HepG2 (cell line): ENCODE results near the gene ABAT. TPM values are rescaled to one million over a fixed set of nuclear protein-coding genes. Genes with fewer than 3 reads are reported as not detected.
A peak's percentile ranks its signal among the peaks of the same experiment; 100 is the strongest.

ENCODE experiments used
- BHLHE40 ChIP-seq: IDR thresholded peaks from 2 replicates; pipeline ENCODE4 v1.6.1; 2011; ENCODE audit warnings: low read length, improper control_type of control experiment
- CHCHD3 ChIP-seq: sonication (generic); formaldehyde crosslinking; IDR thresholded peaks from 2 replicates; pipeline ENCODE4 v1.8.0; 2022; ENCODE audit warnings: mild to moderate bottlenecking, missing genetic modification reagents, moderate library complexity
- FOXP1 ChIP-seq, 2 experiments: fragments of 450-650 bp in 1 of 2; IDR thresholded peaks; 2 replicates each; pipeline ENCODE4 v1.6.1; 2017 to 2018; ENCODE audit warnings: antibody characterized with exemption in 1 of 2
- NCOR1 ChIP-seq: fragments of 200-600 bp; sonication (generic); IDR thresholded peaks from 2 replicates; pipeline ENCODE4 v1.7.0; 2017; ENCODE audit warnings: antibody characterized with exemption, low read length, borderline replicate concordance
- PAXIP1 ChIP-seq: sonication (generic); formaldehyde crosslinking; conservative IDR thresholded peaks from 2 replicates; pipeline ENCODE4 v1.4.0; 2020; ENCODE audit warnings: mild to moderate bottlenecking, missing genetic modification reagents, moderate library complexity
- PRPF4 ChIP-seq: fragments of 200-400 bp; formaldehyde crosslinking; IDR thresholded peaks from 2 replicates; pipeline ENCODE4 v1.6.1; 2016; ENCODE audit warnings: low read length, low read depth; ENCODE audit not compliant: poor library complexity, severe bottlenecking
- RAD21 ChIP-seq: fragments of 450-650 bp; formaldehyde crosslinking; IDR thresholded peaks from 2 replicates; pipeline ENCODE4 v1.5.0; 2020; ENCODE audit warnings: mild to moderate bottlenecking
- SALL1 ChIP-seq: sonication (generic); formaldehyde crosslinking; IDR thresholded peaks from 2 replicates; pipeline ENCODE4 v1.8.0; 2022; ENCODE audit warnings: mild to moderate bottlenecking, missing genetic modification reagents
- SP5 ChIP-seq: IDR thresholded peaks from 2 replicates; pipeline ENCODE4 v1.6.1; 2016; ENCODE audit warnings: low read depth, borderline replicate concordance
- THAP11 ChIP-seq: IDR thresholded peaks from 2 replicates; pipeline ENCODE4 v1.6.1; 2016; ENCODE audit warnings: missing biosample characterization, missing genetic modification reagents
- TRIM24 ChIP-seq: sonication (generic); formaldehyde crosslinking; IDR thresholded peaks from 2 replicates; pipeline ENCODE4 v1.8.0; 2022; ENCODE audit warnings: mild to moderate bottlenecking, missing genetic modification reagents
- ZBTB7A ChIP-seq: sonication (generic); formaldehyde crosslinking; IDR thresholded peaks from 2 replicates; pipeline ENCODE4 v1.8.0; 2022; ENCODE audit warnings: mild to moderate bottlenecking, missing genetic modification reagents
- ZNF646 ChIP-seq: sonication (generic); formaldehyde crosslinking; IDR thresholded peaks from 2 replicates; pipeline ENCODE4 v1.9.0; 2021; ENCODE audit warnings: mild to moderate bottlenecking, missing genetic modification reagents
- ZSCAN5A ChIP-seq: sonication (generic); formaldehyde crosslinking; IDR thresholded peaks from 2 replicates; pipeline ENCODE4 v1.8.0; 2022; ENCODE audit warnings: mild to moderate bottlenecking, missing genetic modification reagents, borderline replicate concordance
- polyA plus RNA-seq, 8 experiments: library from polyadenylated mRNA; depleted of rRNA in 3 of 8; stranded (reverse) in 7 of 8; unstranded in 1 of 8; fragments of >200 nt; fragmentation: Illumina TruSeq in 4 of 8; extraction: Trizol in 4 of 8; gene quantifications; 2 replicates each; pipeline versions ENCODE4 v1.2.1 to v1.2.3, GENCODE V29; 2011 to 2016; ENCODE audit warnings: low read depth in 4 of 8, missing spikeins in 1 of 8, mixed read lengths in 1 of 8; ENCODE audit not compliant: insufficient read depth in 1 of 8
- total RNA-seq, 5 experiments: library from RNA; depleted of rRNA; stranded (reverse); fragments of >200 nt; fragmentation: Illumina TruSeq; extraction: Trizol; gene quantifications; 2 replicates each; pipeline ENCODE4 v1.2.3, GENCODE V29; 2016; ENCODE audit warnings: low read depth in 1 of 5
- TF ChIP-seq, protein P1 (sequence below): sonication (generic); formaldehyde crosslinking; IDR thresholded peaks from 2 replicates; pipeline ENCODE4 v1.5.1; 2020; ENCODE audit warnings: mild to moderate bottlenecking, moderate library complexity, missing genetic modification reagents

Gene ABAT
- total and polyA plus RNA-seq, 2 of the 13 experiments (the other 11 are each of a cell fraction or from before 2014, with no cell fraction given): 47.6 to 97.3 TPM

GRCh38 chr16:8788578-8789172 is 114.3 kb downstream of the ABAT start (continued):
- TF ChIP-seq ZNF646 (CRISPR knock-in tag) (no peak), NCOR1 (peak; percentile 75), FOXP1 (IDR thresholded peaks at IDR 0.05) (no peak), FOXP1 (CRISPR knock-in tag; IDR thresholded peaks at IDR 0.05) (no peak), SALL1 (peak; percentile 10; the same call in 1 of the 2 replicates), SP5 (CRISPR knock-in tag) (no peak), ZSCAN5A (no peak), PAXIP1 (CRISPR knock-in tag) (0 out of 2 replicates have a peak, but pooled peaks have one; percentile 27), RAD21 (no peak), ZBTB7A (no peak), PRPF4 (no peak), BHLHE40 (peak; percentile 23; the same call in 1 of the 2 replicates), TRIM24 (no peak), CHCHD3 (no peak), THAP11 (CRISPR knock-in tag) (no peak)
- TF ChIP-seq, protein P1, sequence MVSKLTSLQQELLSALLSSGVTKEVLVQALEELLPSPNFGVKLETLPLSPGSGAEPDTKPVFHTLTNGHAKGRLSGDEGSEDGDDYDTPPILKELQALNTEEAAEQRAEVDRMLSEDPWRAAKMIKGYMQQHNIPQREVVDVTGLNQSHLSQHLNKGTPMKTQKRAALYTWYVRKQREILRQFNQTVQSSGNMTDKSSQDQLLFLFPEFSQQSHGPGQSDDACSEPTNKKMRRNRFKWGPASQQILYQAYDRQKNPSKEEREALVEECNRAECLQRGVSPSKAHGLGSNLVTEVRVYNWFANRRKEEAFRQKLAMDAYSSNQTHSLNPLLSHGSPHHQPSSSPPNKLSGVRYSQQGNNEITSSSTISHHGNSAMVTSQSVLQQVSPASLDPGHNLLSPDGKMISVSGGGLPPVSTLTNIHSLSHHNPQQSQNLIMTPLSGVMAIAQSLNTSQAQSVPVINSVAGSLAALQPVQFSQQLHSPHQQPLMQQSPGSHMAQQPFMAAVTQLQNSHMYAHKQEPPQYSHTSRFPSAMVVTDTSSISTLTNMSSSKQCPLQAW (CRISPR knock-in tag): no peak
